Mucosa of descending colon (tissue), 3 donors: ENCODE measurements around the gene ASRGL1. TPM values are rescaled to one million over a fixed set of nuclear protein-coding genes. Genes with fewer than 3 reads are reported as not detected.

Source experiments
- ATAC-seq: fragments of 200-7000 bp; cut with Tn5 transposase; one replicate; pipeline ENCODE4 v1.9.1; 2020; ENCODE audit warnings: mild to moderate bottlenecking, moderate library complexity
- DNase-seq, 3 donors: peaks; one replicate each; pipeline ENCODE4 v3.0.0-alpha.2; 2020
- H3K36me3 ChIP-seq: fragments of 200-600 bp; one replicate; pipeline ENCODE4 v1.8.0; 2021; ENCODE audit warnings: low read depth, mild to moderate bottlenecking
- H3K4me1 ChIP-seq: fragments of 200-600 bp; one replicate; pipeline ENCODE4 v1.8.0; 2021; ENCODE audit warnings: low read depth, mild to moderate bottlenecking
- H3K4me3 ChIP-seq: fragments of 200-600 bp; one replicate; pipeline ENCODE4 v1.8.0; 2021; ENCODE audit warnings: mild to moderate bottlenecking
- H3K9me3 ChIP-seq: fragments of 200-600 bp; one replicate; pipeline ENCODE4 v1.8.0; 2021; ENCODE audit warnings: mild to moderate bottlenecking
- intact Hi-C, 2 donors: fragments of 100-400 bp; cut with DNase I in 1 of 2; cut with micrococcal nuclease in 1 of 2; formaldehyde crosslinking; loops; one replicate each; pipeline versions ENCODE4 v1.11.0 to v1.11.1; 2022; cut with DNase I, micrococcal nuclease
- total RNA-seq, 3 donors: library from RNA; stranded (reverse); fragmentation: NEBNext Ultra II Directional in 2 of 3; extraction: Animal tissue kit (Norgen Biotek cat#: 25700) in 2 of 3; gene quantifications; one replicate each; pipeline versions ENCODE4 v1.2.1 to v1.2.4, GENCODE V29; 2021 to 2023
- TF ChIP-seq, protein P1 (sequence below): fragments of 200-600 bp; IDR thresholded peaks from one replicate; pipeline ENCODE4 v1.8.0; 2022; ENCODE audit warnings: antibody characterized with exemption, mild to moderate bottlenecking
- donor health status: DM: no; HTN: no; CAD: no; lungs with moderate emphysema.
- donor health status: DM: no; HTN: no; CAD: no.
- donor health status: DM: no; HTN: yes; CAD: no.

The ASRGL1 gene
- total RNA-seq, 3 donors from 2014 or later: 12.2 to 66.7 (median 13.9) TPM

DNA sequence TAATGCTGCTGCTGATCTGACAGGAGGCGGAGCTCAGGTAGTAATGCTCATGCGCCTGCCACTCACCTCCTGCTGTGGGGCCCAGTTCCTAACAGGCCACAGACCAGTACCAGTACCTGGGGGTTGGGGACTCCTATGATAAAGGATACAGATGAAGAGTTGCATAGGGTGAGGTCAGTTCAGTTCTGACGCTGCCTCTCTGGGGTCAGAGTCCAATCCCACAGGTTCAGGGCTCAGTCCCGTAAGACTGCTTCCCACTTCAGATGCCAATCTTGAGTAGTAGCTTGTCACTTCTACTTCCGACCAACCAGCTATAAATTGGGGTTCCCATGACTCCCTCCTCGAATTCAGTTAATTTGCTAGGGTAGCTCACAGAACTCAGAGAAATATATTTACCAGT is 8.6 kb downstream of the ASRGL1 start:
- Histone ChIP-seq H3K9me3 (no peaks in the 10 kb centered on the region), H3K4me3 (no peak overlapping the region), H3K36me3 (no peaks in the 10 kb centered on the region), H3K4me1 (no peaks in the 10 kb centered on the region)
- intact Hi-C loops: no loop called here
- peak; percentile 85 for ATAC-seq
- TF ChIP-seq, protein P1, sequence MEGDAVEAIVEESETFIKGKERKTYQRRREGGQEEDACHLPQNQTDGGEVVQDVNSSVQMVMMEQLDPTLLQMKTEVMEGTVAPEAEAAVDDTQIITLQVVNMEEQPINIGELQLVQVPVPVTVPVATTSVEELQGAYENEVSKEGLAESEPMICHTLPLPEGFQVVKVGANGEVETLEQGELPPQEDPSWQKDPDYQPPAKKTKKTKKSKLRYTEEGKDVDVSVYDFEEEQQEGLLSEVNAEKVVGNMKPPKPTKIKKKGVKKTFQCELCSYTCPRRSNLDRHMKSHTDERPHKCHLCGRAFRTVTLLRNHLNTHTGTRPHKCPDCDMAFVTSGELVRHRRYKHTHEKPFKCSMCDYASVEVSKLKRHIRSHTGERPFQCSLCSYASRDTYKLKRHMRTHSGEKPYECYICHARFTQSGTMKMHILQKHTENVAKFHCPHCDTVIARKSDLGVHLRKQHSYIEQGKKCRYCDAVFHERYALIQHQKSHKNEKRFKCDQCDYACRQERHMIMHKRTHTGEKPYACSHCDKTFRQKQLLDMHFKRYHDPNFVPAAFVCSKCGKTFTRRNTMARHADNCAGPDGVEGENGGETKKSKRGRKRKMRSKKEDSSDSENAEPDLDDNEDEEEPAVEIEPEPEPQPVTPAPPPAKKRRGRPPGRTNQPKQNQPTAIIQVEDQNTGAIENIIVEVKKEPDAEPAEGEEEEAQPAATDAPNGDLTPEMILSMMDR: no peak
- DNase-seq: peak in 1 of 3 donors; percentile 41

GRCh38 chr11:62352355-62353336 is 15.4 kb downstream of the ASRGL1 start:
- no peak for ATAC-seq

GRCh38 chr11:62353841-62354240 is 16.6 kb downstream of the ASRGL1 start:
- DNase-seq: peak in 1 of 3 donors; percentile 36
- TF ChIP-seq, protein P1: no peak
- intact Hi-C loops: no loop called here

More at GRCh38 chr11:62352355-62353336, 15.4 kb downstream of the ASRGL1 start:
- no peaks in the 10 kb centered on the region for H3K9me3 ChIP-seq
- no peak overlapping the region for H3K4me3 ChIP-seq
- no peak for DNase-seq
- H3K4me1 ChIP-seq: peaks cover 4% of the 10 kb centered on the region
- intact Hi-C loops: no loop called here
- no peaks in the 10 kb centered on the region for H3K36me3 ChIP-seq
- TF ChIP-seq, protein P1: no peak

DNA sequence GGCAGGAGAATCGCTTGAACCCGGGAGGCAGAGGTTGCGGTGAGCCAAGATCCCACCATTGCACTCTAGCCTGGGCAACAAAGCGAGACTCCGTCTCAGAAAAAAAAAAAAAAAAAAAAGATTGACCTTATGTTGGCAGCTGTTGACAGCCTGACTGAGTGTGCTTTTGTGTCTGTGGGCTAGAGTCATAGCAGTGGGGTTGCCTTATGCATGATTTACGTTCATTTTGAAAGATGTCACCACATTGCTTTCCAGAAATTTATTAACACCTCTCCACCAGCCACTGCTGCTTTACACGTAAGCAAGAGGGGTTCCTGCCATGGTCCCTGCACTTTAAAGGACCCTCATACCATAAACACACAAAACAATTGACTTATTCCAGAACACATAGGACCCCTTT is 21.0 kb downstream of the ASRGL1 start:
- no peak for ATAC-seq
- Histone ChIP-seq H3K4me3 (no peak overlapping the region), H3K36me3 (no peaks in the 10 kb centered on the region), H3K4me1 (peaks cover 4% of the 10 kb centered on the region), H3K9me3 (no peaks in the 10 kb centered on the region)
- intact Hi-C loops: no loop called here
- TF ChIP-seq, protein P1: no peak
- no peak for DNase-seq

More at GRCh38 chr11:62353841-62354240, 16.6 kb downstream of the ASRGL1 start:
- H3K9me3 ChIP-seq: no peaks in the 10 kb centered on the region
- no peaks in the 10 kb centered on the region for H3K36me3 ChIP-seq
- no peak overlapping the region for H3K4me3 ChIP-seq
- H3K4me1 ChIP-seq: peaks cover 4% of the 10 kb centered on the region
- peak; percentile 65 for ATAC-seq

GRCh38 chr11:62359475-62359874 is 22.2 kb downstream of the ASRGL1 start:
- ATAC-seq (no peak), DNase-seq (no peak)
- H3K4me1 ChIP-seq: no peaks in the 10 kb centered on the region
- TF ChIP-seq, protein P1: no peak
- no peak overlapping the region for H3K4me3 ChIP-seq
- H3K36me3 ChIP-seq: no peaks in the 10 kb centered on the region
- H3K9me3 ChIP-seq: no peaks in the 10 kb centered on the region
- intact Hi-C loops: no loop called here
